GM23338 (cell line): ENCODE measurements around the gene KNTC1. TPM values are rescaled to one million over a fixed set of nuclear protein-coding genes. Genes with fewer than 3 reads are reported as not detected.

ENCODE experiments used
- ATAC-seq: fragments of 200-7000 bp; cut with Tn5 transposase; 3 replicates; pipeline ENCODE4 v1.9.1; 2020
- DNase-seq: peaks from one replicate; pipeline ENCODE4 v3.0.0-alpha.2; 2015; ENCODE audit warnings: low spot score
- H2AFZ ChIP-seq: fragments of 200-600 bp; sonication (generic); 2 replicates; pipeline ENCODE4 v1.8.0; 2016; ENCODE audit warnings: antibody characterized with exemption, mild to moderate bottlenecking, moderate library complexity
- H3F3A ChIP-seq: fragments of 200-600 bp; sonication (generic); replicated peaks from 2 replicates; pipeline ENCODE4 v1.8.0; 2017; ENCODE audit warnings: antibody characterized with exemption, mixed run types, low read depth
- H3K27ac ChIP-seq: fragments of 200-600 bp; sonication (generic); 2 replicates; pipeline ENCODE4 v1.6.1; 2016; ENCODE audit warnings: low read depth
- H3K27me3 ChIP-seq: fragments of 200-600 bp; sonication (generic); 2 replicates; pipeline ENCODE4 v1.8.0; 2016; ENCODE audit warnings: mild to moderate bottlenecking, mixed run types, moderate library complexity; ENCODE audit not compliant: insufficient read depth
- H3K36me3 ChIP-seq: fragments of 200-600 bp; sonication (generic); 2 replicates; pipeline ENCODE4 v1.8.0; 2016; ENCODE audit warnings: mild to moderate bottlenecking; ENCODE audit not compliant: insufficient read depth
- H3K4me1 ChIP-seq: fragments of 200-600 bp; sonication (generic); 2 replicates; pipeline ENCODE4 v1.8.0; 2016; ENCODE audit warnings: mild to moderate bottlenecking, moderate library complexity; ENCODE audit not compliant: insufficient read depth
- H3K4me2 ChIP-seq: fragments of 200-600 bp; sonication (generic); 2 replicates; pipeline ENCODE4 v1.7.1; 2017; ENCODE audit warnings: mixed run types
- H3K4me3 ChIP-seq: fragments of 200-600 bp; sonication (generic); 2 replicates; pipeline ENCODE4 v1.6.1; 2016; ENCODE audit warnings: mixed run types
- H3K79me2 ChIP-seq: fragments of 200-600 bp; sonication (generic); replicated peaks from 2 replicates; pipeline ENCODE4 v1.8.0; 2017; ENCODE audit warnings: mild to moderate bottlenecking; ENCODE audit not compliant: insufficient read depth
- H3K9me2 ChIP-seq: fragments of 200-600 bp; sonication (generic); 2 replicates; pipeline ENCODE4 v1.8.0; 2017; ENCODE audit not compliant: insufficient read depth
- H4K20me1 ChIP-seq: fragments of 200-600 bp; sonication (generic); replicated peaks from 2 replicates; pipeline ENCODE4 v1.8.0; 2017; ENCODE audit warnings: mild to moderate bottlenecking; ENCODE audit not compliant: insufficient read depth
- H3K27ac Mint-ChIP-seq: 2 replicates; pipeline ENCODE4 v1.8.0; 2020; ENCODE audit warnings: inconsistent platforms, mild to moderate bottlenecking, moderate library complexity, mixed read lengths
- H3K27me3 Mint-ChIP-seq: 3 replicates; pipeline ENCODE4 v1.8.0; 2022; ENCODE audit warnings: low read depth, mild to moderate bottlenecking, moderate library complexity, mixed read lengths, inconsistent platforms; ENCODE audit not compliant: insufficient read depth, poor library complexity
- H3K36me3 Mint-ChIP-seq: 3 replicates; pipeline ENCODE4 v1.8.0; 2021; ENCODE audit warnings: low read depth, mild to moderate bottlenecking, inconsistent platforms, moderate library complexity, mixed read lengths
- H3K4me1 Mint-ChIP-seq: 3 replicates; pipeline ENCODE4 v1.8.0; 2020; ENCODE audit warnings: mild to moderate bottlenecking, inconsistent platforms, mixed read lengths
- H3K4me3 Mint-ChIP-seq: 3 replicates; pipeline ENCODE4 v1.8.0; 2021; ENCODE audit warnings: moderate library complexity, mild to moderate bottlenecking, inconsistent platforms, mixed read lengths
- H3K9me3 Mint-ChIP-seq: 3 replicates; pipeline ENCODE4 v1.8.0; 2020; ENCODE audit warnings: moderate library complexity, mild to moderate bottlenecking, inconsistent platforms, mixed read lengths
- CREB1 ChIP-seq: fragments of 250-450 bp; sonication (Bioruptor Pico); IDR thresholded peaks from 2 replicates; pipeline ENCODE4 v1.5.0; 2020; ENCODE audit warnings: low read depth, mild to moderate bottlenecking, moderate library complexity
- CTCF ChIP-seq, 2 experiments: fragments of 200-600 bp in 1 of 2; sonication (generic) in 1 of 2; conservative IDR thresholded peaks; 2 replicates each; pipeline versions ENCODE4 v1.5.1 to v1.6.1; 2016 to 2017; ENCODE audit warnings: antibody characterized with exemption in 2 of 2, low read depth in 2 of 2, mild to moderate bottlenecking in 2 of 2, moderate library complexity in 1 of 2
- ETS1 ChIP-seq: IDR thresholded peaks from 2 replicates; pipeline ENCODE4 v1.6.1; 2016; ENCODE audit warnings: antibody characterized with exemption
- EZH2 ChIP-seq: fragments of 200-600 bp; sonication (generic); IDR thresholded peaks from one replicate; pipeline ENCODE4 v1.8.0; 2017; ENCODE audit warnings: antibody characterized with exemption, mild to moderate bottlenecking, low read depth; ENCODE audit not compliant: unreplicated experiment
- NANOG ChIP-seq: IDR thresholded peaks from 2 replicates; pipeline ENCODE4 v1.6.1; 2016; ENCODE audit warnings: antibody characterized with exemption, borderline replicate concordance
- POLR2AphosphoS5 ChIP-seq: IDR thresholded peaks from 2 replicates; pipeline ENCODE4 v1.6.1; 2016; ENCODE audit warnings: antibody characterized with exemption, low read depth
- ZNF462 ChIP-seq: fragments of 250-450 bp; sonication (Bioruptor Pico); IDR thresholded peaks from 2 replicates; pipeline ENCODE4 v1.5.0; 2020; ENCODE audit warnings: mild to moderate bottlenecking, moderate library complexity
- polyA plus RNA-seq: library from polyadenylated mRNA; unstranded; fragments of >200 nt; fragmentation: Nextera tagmentation; extraction: Ambion mirVana; gene quantifications from 2 replicates; pipeline ENCODE4 v1.2.1, GENCODE V29; 2016
- total RNA-seq: library from RNA; depleted of rRNA; stranded (reverse); fragments of >200 nt; shearing (Covaris generic); gene quantifications from 2 replicates; pipeline ENCODE4 v1.2.3, GENCODE V29; 2014

KNTC1 gene
- total and polyA plus RNA-seq, 2 experiments from 2014 or later, result 55.2 to 98.0 TPM

GRCh38 chr12:122500685-122501488 lies 26.2 kb upstream of the KNTC1 start, which contains the start of gene ZCCHC8:
Gene ZCCHC8, minus strand, starts transcription at chr12:122500932. Its CDS starts 92 bp downstream, at chr12:122500840.
- Histone ChIP-seq H3K4me1 (peaks cover 5% of the 10 kb centered on the region), H3K27ac (peak within 1 kb of the TSS; percentile 93)
- H3K27ac Mint-ChIP-seq, result peak within 1 kb of the TSS; percentile 99

More at GRCh38 chr12:122500685-122501488, 26.2 kb upstream of the KNTC1 start, which contains the start of gene ZCCHC8:
- DNase-seq, result peak; percentile 100
- no peaks in the 10 kb centered on the region for H3K27me3 ChIP-seq
- peak; percentile 86 for TF ChIP-seq POLR2AphosphoS5
- peak; percentile 73 for TF ChIP-seq CREB1
- peak; percentile 28; the same call in 1 of the 2 replicates for TF ChIP-seq NANOG
- TF ChIP-seq ETS1, result peak; percentile 99
- TF ChIP-seq EZH2, result no peak
- peak; percentile 28 to 47; a peak in 2 of 4 replicates for TF ChIP-seq CTCF (conservative IDR thresholded peaks at IDR 0.05; ENCODE audit: low read depth in 2 of 2)
- no peak for TF ChIP-seq ZNF462 (CRISPR knock-in tag)
- Mint-ChIP-seq H3K36me3 (peaks cover 63% of the 10 kb centered on the region), H3K27me3 (peaks cover 11% of the 10 kb centered on the region), H3K4me3 (peak within 1 kb of the TSS; percentile 98), H3K9me3 (no peaks in the 10 kb centered on the region), H3K4me1 (peaks cover 20% of the 10 kb centered on the region)
- H2AFZ ChIP-seq, result peak within 1 kb of the TSS; percentile 33; the same call in 1 of the 2 replicates
- H3F3A ChIP-seq, result peaks cover 33% of the 10 kb centered on the region
- ATAC-seq, result peak; percentile 91
- H3K4me3 ChIP-seq, result peak within 1 kb of the TSS; percentile 78
- peaks cover 42% of the 10 kb centered on the region for H3K79me2 ChIP-seq
- peaks cover 4% of the 10 kb centered on the region for H4K20me1 ChIP-seq
- H3K4me2 ChIP-seq, result peak within 1 kb of the TSS; percentile 87
- peaks cover 27% of the 10 kb centered on the region for H3K36me3 ChIP-seq
- H3K9me2 ChIP-seq, result no peaks in the 10 kb centered on the region
